GM18861 (cell line): ENCODE results near the gene PCBP2.
A peak's percentile ranks its signal among the peaks of the same experiment; 100 is the strongest.

Source experiments
- ATAC-seq: cut with Tn5 transposase; IDR thresholded peaks from one replicate; pipeline ENCODE4 v1.9.1; 2021; ENCODE audit not compliant: unreplicated experiment

The PCBP2 gene

DNA sequence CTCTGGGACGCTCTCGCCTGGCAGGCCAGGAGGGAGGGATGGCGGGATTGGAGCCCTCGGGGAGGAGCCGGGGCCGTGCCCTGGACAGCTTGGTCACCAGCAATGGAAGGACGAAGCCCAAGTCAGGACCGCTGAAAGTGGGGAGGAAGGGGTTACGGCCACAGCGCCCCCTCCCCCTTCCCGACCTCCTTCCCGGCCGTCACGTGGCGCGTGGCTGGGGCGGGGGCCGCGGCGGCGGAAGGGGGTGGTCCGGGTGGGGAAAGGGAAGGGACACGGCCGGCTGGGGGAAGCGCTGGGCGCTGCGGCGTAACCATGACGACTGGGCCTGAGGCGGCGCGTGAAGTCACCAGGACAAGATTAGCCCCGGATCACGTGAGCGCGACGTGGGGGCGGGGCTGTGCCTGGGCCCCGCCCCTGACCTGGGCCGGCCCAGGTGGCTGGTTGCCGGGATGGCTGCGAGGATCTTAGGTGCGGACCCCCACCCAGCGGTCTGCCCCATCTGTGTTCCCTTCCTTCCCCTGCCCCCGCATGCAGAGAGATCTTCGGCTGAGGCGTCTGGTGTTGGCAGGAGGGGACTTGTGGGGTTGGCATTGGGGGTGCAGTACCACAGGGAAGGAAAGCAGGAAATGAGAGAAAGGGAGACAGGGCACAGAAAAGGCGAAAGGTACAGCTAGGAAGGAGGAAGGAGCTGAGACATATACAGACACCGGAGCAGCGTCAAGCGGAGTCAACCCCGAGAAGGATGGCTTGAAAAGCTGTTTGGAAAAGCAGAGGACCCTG is 41.1 kb downstream of the PCBP2 start:
- ATAC-seq, result peak; percentile 73

DNA sequence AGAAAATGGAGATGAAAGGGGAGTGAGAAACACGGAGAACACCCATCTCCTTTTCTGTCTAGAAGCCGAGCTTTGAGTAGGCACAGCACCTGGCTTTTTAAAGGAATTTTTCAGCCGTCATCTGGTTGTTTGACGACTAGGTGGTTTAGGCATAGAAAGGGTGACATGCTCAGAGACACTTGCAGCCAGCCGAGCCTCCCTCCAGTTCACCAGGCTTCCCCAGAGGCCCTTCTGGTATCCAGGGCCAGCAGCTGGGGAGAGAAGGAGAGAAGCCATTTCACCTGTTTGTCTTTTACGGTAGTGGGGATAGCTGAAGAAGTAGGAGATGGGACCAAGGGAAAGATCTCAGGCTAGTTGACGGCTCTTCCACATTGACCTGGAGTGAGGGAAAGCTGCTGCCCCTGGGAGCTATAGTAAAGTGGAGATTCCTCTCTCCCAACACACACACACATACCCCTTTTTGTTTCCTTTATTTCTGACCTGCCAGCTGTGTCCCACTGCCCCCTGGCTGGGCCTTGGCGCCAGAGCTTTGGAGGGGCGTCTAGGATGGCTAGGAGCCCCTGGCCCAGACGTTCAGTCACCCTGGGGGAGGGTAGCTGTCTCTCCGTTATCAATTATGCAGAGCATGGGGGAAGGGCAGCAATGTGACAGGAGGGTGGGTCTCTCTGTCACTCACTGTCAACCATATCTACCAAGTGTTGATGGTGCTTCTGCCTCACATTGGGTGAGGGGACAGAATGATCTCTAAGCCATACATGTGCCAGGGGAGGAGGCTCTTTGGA is 41.9 kb downstream of the PCBP2 start:
- no peak for ATAC-seq

DNA sequence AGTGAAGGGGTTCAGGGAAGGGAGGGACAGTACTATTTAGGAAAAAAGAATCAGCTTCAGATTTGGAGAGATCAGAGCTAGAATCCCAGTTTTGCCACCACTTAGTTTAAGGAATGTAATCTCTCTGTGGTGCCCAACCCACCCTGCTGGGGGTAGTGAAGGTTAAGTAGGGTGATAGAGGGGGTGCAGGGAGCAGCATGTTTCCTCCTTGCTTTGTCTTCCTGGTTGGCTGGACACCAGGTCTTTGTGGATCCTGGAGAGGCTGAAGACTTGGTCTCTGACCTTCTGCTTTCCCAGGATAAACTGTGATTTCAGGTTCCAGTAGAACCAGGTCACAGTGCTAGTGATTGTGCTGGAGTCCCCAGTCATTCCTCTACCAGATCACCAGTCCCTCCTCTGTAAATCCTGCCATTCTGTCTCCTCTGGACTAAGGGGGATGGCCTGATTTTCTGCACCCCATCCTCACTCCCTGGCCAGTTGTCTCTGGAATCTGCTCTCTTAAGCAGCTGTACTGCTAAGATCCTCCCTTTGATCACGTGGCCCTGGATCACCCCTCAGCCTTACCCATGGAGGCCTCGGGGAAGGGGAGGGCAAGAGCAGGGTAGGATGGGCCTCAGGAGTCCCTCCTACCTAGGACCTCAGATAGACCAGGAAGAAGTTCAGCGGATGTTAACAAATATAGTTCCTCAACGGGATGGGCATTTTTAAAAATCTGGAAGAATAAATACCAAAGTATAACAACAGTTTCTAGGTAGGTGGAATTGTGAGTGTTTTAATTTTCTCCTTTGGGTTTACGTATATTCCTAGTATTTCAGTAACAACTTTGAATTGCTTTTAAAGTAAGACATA is 44.2 kb downstream of the PCBP2 start:
- ATAC-seq, result no peak

DNA sequence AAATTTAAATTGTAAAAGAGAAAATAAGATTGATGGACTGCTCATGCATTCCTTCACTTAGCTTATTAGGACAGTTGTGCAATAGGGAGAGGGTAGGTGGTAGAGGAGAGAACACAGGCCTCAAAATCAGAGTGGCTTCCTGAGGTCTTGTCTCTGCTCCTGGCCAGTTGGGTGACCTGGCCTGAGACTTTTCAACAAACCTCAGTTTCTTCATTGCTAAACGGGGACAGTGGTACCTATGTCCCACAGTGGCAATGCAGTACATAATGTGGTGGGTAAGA is 44.8 kb downstream of the PCBP2 start:
- no peak for ATAC-seq

DNA sequence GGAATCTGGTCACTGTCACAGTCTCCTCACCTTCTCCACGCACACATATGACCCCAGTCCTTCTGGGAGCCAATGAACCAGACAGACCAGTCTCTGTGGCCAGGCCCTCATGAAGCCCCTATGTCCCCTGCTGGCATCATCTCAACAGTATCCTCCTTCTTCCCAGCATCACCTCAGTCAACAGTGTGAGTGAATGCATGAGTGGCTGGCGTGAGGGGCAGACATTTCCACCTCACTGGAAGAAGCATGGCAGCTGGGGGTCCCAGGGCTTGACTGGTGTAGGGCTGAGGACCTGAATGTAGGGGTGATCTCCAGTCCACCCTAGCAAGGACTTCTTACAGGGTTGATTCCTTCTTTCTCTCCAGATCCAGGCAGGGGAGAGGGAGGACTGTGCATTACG is 45.6 kb downstream of the PCBP2 start:
- ATAC-seq, result no peak

DNA sequence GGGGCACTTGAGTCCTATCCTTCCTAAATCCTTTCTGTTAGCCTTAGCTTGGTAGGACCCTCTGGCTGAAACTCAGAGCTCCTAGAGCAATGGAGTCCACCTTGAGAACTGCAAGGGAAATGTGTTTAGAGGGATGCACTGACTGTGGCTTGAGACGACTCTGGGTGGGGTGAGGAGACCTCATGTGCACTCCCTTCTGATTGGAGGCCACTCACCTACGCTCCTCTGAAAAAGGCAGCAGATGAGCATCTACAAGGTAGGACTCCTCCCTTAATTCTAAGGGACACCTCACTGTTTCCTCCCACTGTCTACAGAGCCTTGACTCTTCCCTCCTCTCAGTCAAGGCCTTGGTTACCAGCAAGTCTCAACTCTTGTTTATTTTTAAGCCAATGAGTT is 46.3 kb downstream of the PCBP2 start:
- no peak for ATAC-seq

DNA sequence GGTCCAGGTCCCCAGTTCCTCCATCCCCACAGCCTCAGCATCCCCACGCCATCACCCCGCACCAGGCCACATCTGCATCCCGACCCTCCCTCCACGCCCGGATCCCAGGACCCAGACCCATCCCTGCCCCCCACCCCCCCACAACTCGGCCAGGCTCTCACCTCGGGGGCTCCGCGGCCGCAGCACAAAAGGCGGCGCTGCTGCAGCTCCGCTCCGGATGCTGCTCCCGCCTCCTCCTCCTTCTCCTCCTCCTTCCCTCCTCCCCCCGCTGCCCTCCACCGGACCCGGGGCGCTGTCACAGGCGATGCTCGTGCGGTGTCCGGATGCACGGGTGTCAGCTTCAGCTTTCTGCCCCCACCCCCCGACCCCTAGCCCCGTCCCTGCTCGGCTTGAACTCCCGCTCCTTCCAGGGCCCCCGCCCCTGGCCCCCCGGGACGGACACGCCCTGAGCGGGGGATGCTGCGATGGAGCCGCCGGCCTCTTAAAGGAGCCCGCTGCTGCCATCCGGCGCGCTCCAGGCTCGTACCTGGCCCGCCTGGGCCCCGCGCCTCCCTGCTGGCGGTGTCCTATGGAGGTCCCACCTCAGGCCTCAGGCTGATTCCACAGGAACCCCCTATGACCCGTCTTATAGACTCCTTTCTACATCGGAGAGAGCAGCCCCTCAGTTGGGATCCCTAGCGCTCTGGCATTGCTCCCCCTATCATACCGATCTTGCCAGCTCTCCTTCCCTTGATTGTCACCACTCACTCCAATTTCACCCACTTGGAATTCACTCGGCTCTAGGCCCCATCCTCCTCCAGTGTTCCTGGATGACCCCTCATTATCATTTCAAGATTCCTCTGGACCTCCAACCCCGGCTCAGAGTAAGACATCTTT is 47.6 kb downstream of the PCBP2 start, which contains the start of gene MAP3K12:
Gene MAP3K12 (minus strand): TSS at position 193 of the 876 bp plus-strand sequence. CDS start 12,067 bp downstream, outside the sequence.
- no peak for ATAC-seq

DNA sequence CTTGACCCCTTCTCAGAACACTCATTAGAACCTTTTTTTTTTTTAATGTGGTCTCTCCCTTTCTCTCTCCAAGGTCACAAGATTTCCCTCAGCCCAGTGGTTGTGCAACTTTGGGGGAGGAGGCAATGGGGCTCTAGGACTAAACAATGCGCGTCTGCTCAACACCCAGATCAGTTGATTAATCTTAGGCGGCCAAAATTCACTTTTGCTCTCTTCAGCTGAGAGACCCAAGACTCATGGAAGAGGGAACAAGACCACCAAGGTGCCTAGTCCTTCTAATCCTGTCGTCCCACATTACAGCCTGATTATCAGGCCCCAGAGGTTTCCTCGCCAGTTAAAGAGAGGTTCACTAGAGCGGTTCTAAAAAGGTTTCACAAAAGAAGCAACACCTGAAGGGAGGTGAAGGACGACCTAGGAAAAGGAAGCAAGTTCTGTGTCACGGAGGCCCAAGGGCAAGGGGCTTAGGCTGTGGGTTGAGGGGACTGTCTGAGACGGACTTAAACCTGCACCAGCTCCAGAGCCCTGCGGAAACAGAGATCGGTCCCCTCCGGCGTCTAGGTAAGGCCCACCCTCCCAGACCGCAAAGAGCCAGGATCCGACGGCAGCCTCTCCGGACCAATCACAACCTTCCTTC is 48.4 kb downstream of the PCBP2 start:
- no peak for ATAC-seq

DNA sequence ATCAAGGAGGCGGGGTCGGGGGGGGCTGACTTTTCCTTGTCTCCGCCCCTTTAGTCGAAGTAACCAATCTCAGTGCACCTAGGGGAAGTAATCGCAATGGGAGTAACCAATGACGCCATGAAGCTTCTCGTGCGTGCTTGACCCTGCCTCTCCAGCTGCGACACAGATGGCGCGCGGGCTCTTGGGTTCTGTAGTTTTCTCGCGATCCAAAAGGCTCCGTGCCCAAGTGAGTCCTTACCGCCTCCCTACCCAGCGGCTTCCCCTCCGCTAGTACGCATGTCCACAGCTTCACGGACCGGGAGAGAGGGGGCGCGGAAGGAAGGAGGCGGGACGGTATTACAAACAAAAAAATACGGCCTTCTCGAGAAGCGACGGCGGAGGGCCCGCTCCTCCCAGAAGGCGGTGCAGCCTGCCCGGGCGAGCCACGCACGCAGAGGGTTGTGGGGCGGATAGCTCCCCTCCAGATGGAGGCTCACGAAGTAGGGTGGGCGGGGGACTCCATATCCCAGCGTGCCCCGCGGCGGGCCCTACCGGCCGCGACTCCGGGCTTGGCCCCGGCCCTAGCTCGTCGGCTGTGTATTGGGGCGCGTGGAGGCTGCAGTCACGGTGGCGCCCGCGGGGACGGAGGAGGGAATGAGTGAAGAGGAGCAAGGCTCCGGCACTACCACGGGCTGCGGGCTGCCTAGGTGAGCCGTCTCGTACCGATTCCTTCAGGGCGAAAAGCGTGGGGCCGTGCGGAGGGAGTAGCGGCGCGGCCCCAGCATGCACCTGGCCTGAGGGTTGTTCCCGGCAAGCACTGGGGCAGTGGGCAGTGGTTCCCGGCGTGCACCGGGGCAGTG is 49.1 kb downstream of the PCBP2 start, which contains the start of gene TARBP2:
Gene TARBP2 (plus strand): TSS at position 508 of the 839 bp plus-strand sequence. CDS start 126 bp downstream, at position 634.
- peak; percentile 67 for ATAC-seq

DNA sequence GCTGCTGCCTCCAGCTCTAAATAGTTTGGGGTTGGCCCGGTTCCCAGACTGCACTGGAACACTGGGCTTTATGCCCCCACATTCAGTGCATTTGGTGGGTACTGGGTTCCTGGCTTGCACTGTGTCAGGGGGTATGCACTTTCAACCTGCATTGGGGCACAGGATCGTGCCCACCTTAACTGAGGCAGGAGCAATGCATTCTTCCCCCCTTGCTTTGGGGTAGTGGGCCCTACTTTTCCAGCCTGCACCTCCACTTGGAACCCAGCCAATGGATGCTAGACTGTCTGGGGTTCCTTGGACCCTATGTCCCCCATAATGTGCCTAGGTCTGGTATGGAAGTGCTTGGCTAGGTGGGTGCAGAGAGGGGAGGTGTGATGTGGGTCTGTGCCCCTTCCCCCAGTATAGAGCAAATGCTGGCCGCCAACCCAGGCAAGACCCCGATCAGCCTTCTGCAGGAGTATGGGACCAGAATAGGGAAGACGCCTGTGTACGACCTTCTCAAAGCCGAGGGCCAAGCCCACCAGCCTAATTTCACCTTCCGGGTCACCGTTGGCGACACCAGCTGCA is 49.8 kb downstream of the PCBP2 start:
- no peak for ATAC-seq

DNA sequence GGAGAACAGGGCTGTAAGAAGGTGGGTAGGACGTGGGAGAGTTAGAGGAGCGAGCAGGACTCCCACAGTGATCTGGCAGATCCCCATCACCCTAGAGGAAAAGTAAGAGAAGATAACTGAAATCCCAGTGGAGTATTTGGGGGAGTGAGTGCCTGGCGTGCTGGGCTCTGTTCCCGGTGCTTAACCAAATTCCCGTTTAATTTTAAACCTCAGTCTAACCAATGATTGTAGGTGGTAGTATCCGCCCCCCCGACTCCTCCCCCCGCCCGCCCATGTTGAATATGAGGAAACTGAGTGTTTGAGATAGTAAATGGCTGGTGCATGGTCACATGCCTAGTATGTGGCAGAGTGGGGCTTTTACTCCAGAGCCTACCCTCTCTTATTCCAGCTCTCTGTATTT is 50.4 kb downstream of the PCBP2 start:
- ATAC-seq, result no peak

DNA sequence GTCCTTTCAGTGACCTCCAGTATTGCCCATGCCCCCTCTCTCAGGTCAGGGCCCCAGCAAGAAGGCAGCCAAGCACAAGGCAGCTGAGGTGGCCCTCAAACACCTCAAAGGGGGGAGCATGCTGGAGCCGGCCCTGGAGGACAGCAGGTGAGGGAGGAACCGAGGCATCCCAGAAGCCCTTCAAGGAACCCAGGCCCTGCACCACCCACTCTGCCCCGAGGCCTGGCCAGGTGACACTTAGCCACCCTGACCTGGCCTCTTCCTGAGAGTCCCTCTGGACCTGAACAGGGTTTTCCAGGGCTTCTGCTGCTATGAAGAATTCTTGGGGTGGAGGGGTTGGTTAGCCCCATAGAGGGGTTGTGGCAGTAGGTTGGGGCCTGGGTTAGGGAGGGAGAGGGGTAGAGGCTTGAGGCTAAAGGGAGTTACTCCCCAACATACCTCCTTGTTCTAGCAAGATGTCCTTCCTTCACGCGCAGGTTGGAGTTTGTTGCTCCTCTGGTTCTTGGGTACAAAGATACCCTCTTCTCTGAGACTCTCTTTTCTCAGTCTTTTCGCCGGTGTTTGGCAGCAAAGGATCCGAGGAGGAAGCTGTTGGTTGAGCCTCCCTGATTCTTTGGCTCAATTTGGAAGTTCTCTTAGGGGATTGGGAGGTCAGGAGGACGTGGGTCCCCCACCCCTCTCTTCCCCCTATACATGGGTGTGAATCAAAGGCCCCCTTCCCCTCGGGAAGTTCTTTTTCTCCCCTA is 51.3 kb downstream of the PCBP2 start:
- no peak for ATAC-seq

DNA sequence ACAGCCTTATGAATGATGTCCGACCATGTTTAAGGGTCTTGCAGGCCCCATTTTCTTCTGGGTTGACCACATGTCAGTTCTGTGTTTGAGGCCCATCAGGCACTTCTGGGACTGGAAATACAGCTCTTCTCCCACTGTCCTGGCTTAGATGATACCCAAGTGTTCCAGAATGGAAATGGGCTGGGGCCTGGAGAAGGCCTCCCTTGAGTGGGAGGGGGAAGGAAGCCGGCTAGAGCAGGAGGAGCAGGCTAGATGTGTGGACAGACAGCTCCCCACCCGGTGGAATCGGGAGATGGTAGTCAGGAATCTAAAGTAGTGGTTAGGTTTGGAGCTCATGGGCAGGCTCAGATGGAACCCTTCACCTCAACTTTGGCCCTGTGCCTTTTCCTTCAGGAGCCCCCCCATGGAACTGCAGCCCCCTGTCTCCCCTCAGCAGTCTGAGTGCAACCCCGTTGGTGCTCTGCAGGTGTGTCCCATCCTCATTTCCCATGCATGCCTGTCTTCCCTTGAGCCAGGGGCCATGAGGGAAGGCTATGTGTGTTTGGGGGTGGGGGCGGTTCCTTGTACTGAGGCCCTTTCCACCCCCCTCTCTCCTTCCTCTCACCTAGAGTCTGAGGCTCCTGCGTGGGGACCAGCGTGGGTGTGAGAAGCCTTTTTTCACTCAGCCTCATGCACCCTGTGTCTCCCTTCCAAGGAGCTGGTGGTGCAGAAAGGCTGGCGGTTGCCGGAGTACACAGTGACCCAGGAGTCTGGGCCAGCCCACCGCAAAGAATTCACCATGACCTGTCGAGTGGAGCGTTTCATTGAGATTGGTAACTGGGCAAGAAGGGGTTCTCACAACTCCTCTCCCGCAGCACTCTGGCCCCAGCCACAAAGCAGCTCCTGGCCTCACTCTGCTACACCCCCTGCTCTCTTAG is 52.4 kb downstream of the PCBP2 start:
- ATAC-seq, result no peak

DNA sequence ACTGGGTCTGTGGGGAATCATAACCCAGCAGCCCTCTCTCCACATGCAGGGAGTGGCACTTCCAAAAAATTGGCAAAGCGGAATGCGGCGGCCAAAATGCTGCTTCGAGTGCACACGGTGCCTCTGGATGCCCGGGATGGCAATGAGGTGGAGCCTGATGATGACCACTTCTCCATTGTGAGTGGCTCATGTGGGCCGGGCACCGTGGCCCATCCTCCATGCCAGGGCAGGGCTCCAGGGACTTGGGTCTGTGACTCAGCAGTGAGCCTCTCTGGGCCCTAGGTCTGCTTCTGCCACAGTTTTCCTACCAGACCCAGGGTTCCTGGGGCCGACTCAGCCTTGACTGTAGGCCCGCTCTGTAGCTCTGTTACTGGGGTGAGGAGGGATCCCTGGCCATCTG is 53.2 kb downstream of the PCBP2 start:
- no peak for ATAC-seq

DNA sequence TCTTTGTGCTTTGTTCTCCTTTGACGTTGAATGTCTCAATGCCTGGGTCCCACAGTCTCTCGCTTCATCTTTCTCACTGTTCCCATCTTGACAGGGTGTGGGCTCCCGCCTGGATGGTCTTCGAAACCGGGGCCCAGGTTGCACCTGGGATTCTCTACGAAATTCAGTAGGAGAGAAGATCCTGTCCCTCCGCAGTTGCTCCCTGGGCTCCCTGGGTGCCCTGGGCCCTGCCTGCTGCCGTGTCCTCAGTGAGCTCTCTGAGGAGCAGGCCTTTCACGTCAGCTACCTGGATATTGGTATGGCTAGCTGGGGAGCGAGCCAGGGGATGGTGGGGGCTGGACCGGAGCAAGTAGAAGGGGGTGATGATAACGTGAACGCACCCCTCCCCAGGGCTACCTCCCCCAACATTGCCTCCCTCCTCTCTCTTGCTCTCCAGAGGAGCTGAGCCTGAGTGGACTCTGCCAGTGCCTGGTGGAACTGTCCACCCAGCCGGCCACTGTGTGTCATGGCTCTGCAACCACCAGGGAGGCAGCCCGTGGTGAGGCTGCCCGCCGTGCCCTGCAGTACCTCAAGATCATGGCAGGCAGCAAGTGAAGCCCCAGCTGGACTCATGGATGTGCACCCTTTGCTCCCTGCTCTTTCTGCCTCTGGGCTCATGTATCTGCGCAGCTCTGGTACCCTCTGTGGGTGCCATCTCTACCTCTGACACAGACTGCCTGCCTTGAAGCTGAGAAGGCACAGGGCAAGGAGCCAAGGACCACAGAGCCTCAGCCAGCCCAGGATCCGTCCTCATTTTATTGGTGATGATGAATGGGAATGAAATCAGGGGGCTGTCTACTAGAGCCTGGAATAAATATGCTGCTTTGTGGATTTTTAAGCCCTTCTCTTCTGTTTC is 53.9 kb downstream of the PCBP2 start:
- no peak for ATAC-seq

DNA sequence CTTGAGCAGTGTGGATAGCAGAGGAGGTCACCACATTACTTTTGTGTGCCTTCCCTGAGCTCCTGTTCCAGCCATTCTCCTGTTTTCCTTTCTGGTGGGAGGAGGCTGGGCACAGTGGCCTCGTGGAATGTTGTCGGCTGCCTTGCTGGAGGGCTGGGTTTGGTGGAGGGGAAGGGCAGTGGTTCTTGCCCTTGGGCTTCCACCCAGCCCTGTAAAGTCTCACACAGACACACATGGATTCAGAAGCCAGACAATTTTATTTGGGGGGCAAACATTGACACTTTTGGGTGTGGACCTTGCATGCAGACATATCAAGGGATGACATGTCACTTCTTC is 54.5 kb downstream of the PCBP2 start:
- no peak for ATAC-seq
